Spleen (tissue), 11 donors: ENCODE results near the gene ITPA. TPM values are rescaled to one million over a fixed set of nuclear protein-coding genes. Genes with fewer than 3 reads are reported as not detected.

Experiments used
- DNase-seq: peaks from one replicate; pipeline ENCODE4 v3.0.0-alpha.2; 2020
- H3K27ac ChIP-seq, 8 donors: fragments of 200-600 bp; sonication (generic) in 7 of 8; 1 replicate in 4 of 8; 2 replicates in 4 of 8; pipeline versions ENCODE4 v1.5.0 to v1.8.0; 2016 to 2021; ENCODE audit warnings: inconsistent platforms in 4 of 8, mild to moderate bottlenecking in 4 of 8, moderate library complexity in 1 of 8
- H3K27me3 ChIP-seq, 7 donors: fragments of 200-600 bp; sonication (generic) in 6 of 7; replicated peaks in 1 of 7; 1 replicate in 4 of 7; 2 replicates in 3 of 7; pipeline versions ENCODE4 v1.5.0 to v1.8.0; 2016 to 2021; ENCODE audit warnings: inconsistent platforms in 3 of 7, mild to moderate bottlenecking in 1 of 7
- H3K36me3 ChIP-seq, 6 donors: fragments of 200-600 bp; sonication (generic) in 5 of 6; 1 replicate in 4 of 6; 2 replicates in 2 of 6; pipeline versions ENCODE4 v1.5.0 to v1.8.0; 2016 to 2021; ENCODE audit warnings: inconsistent platforms in 2 of 6
- H3K4me1 ChIP-seq, 6 donors: fragments of 200-600 bp; sonication (generic) in 5 of 6; 1 replicate in 3 of 6; 2 replicates in 3 of 6; pipeline versions ENCODE4 v1.5.0 to v1.8.0; 2016 to 2021; ENCODE audit warnings: inconsistent platforms in 3 of 6
- H3K4me3 ChIP-seq, 8 donors: fragments of 200-600 bp; sonication (generic) in 7 of 8; 1 replicate in 4 of 8; 2 replicates in 4 of 8; pipeline versions ENCODE4 v1.5.0 to v1.8.0; 2016 to 2021; ENCODE audit warnings: inconsistent platforms in 4 of 8, mild to moderate bottlenecking in 4 of 8, moderate library complexity in 2 of 8
- H3K9me3 ChIP-seq, 8 donors: fragments of 200-600 bp; sonication (generic) in 7 of 8; 1 replicate in 4 of 8; 2 replicates in 4 of 8; pipeline versions ENCODE4 v1.5.0 to v1.8.0; 2016 to 2021; ENCODE audit warnings: inconsistent platforms in 4 of 8
- CTCF ChIP-seq, 11 experiments: fragments of 200-600 bp in 7 of 11; fragments of 450-650 bp in 4 of 11; sonication (generic) in 4 of 11; IDR thresholded peaks in 8 of 11; conservative IDR thresholded peaks in 3 of 11; 1 replicate in 7 of 11; 2 replicates in 4 of 11; pipeline versions ENCODE4 v1.4.0 to v1.8.0; 2016 to 2021; ENCODE audit warnings: antibody characterized with exemption in 11 of 11, inconsistent platforms in 4 of 11, mild to moderate bottlenecking in 1 of 11
- POLR2A ChIP-seq, 3 donors: fragments of 450-650 bp; IDR thresholded peaks; one replicate each; pipeline ENCODE4 v1.5.1; 2017; ENCODE audit warnings: antibody characterized with exemption in 3 of 3, mild to moderate bottlenecking in 1 of 3
- POLR2AphosphoS5 ChIP-seq, 3 donors: sonication (generic); formaldehyde crosslinking; IDR thresholded peaks; one replicate each; pipeline ENCODE4 v1.5.1; 2017; ENCODE audit warnings: antibody characterized with exemption in 3 of 3
- WGBS, 5 donors: extraction: QIAGEN DNeasy Blood & Tissue Kit in 3 of 5; methylation state at CpG; one replicate each; pipeline versions ENCODE4 v1.1.5 to v1.1.7; 2013 to 2018; 5-methylcytosine and 5-hydroxymethylcytosine counted together
- intact Hi-C: fragments of 100-400 bp; cut with DNase I; formaldehyde crosslinking; loops from one replicate; pipeline ENCODE4 v1.15.0; 2023; ENCODE audit warnings: low total_unique reads
- polyA plus RNA-seq, 3 donors: library from polyadenylated mRNA; stranded (reverse); fragments of 200-250 nt; gene quantifications; one replicate each; pipeline ENCODE4 v1.2.1, GENCODE V29; 2013
- total RNA-seq, 7 donors: library from RNA; depleted of rRNA in 3 of 7; stranded (reverse); fragments of >200 nt in 3 of 7; fragmentation: NEBNext Ultra II Directional in 4 of 7; extraction: Animal tissue kit (Norgen Biotek cat#: 25700) in 4 of 7; gene quantifications; one replicate each; pipeline versions ENCODE4 v1.1.0 to v1.2.1, GENCODE V29; 2016 to 2021
- donor health status: healthy with polysubstance abuse.
- donor health status: DM: no; HTN: no; CAD: no; lungs with moderate emphysema.
- donor health status: DM: no; HTN: no; CAD: no.
- donor health status: Bipolar disorder and iron deficiency.
- donor health status: healthy.
- donor health status: DM: no; HTN: no; CAD: no.
- donor health status: DM: yes; HTN: yes; CAD: no.

Gene ITPA
- total and polyA plus RNA-seq, 10 donors = 26.1 to 173 (median 43.9) TPM

GRCh38 chr20:3171391-3172125 is 37.7 kb upstream of the ITPA start:
- intact Hi-C loops = no loop called here
- TF ChIP-seq POLR2A (IDR thresholded peaks at IDR 0.05) (no peak), CTCF (IDR thresholded peaks at IDR 0.05 in 8 of 11, conservative IDR thresholded peaks at IDR 0.05 in 3 of 11) (no peak), POLR2AphosphoS5 (IDR thresholded peaks at IDR 0.05) (no peak)
- Histone ChIP-seq H3K36me3 (no peaks in the 10 kb centered on the region), H3K27me3 (peaks cover 0 to 63% (median 41%) of the 10 kb centered on the region in 7 donors), H3K4me3 (no peak overlapping the region), H3K27ac (no peak overlapping the region), H3K4me1 (peaks cover 0 to 39% (median 20%) of the 10 kb centered on the region in 6 donors), H3K9me3 (no peaks in the 10 kb centered on the region)
- DNase-seq = no peak
- 79 to 85% (median 81%) methylated on average over 14 of the region's 14 CpGs for WGBS, 5 donors

GRCh38 chr20:3172126-3172932 is 37.0 kb upstream of the ITPA start:
- intact Hi-C loops = no loop called here
- no peak for DNase-seq
- no peaks in the 10 kb centered on the region for H3K36me3 ChIP-seq
- H3K9me3 ChIP-seq = no peaks in the 10 kb centered on the region
- 33 to 59% (median 46%) methylated on average over 2 to 5 of the region's 5 CpGs for WGBS, 5 donors
- H3K27ac ChIP-seq = peak overlapping the region in 1 of 8 donors; percentile 67
- peaks cover 0 to 55% (median 37%) of the 10 kb centered on the region in 7 donors for H3K27me3 ChIP-seq
- peaks cover 0 to 39% (median 20%) of the 10 kb centered on the region in 6 donors for H3K4me1 ChIP-seq
- TF ChIP-seq POLR2A (IDR thresholded peaks at IDR 0.05) (no peak), CTCF (IDR thresholded peaks at IDR 0.05 in 8 of 11, conservative IDR thresholded peaks at IDR 0.05 in 3 of 11) (no peak), POLR2AphosphoS5 (IDR thresholded peaks at IDR 0.05) (no peak)
- peak overlapping the region in 6 of 8 donors; percentile 76 to 98 (median 82) for H3K4me3 ChIP-seq

GRCh38 chr20:3172933-3173609 is 36.2 kb upstream of the ITPA start, which contains the start of gene LZTS3:
Gene LZTS3 (minus strand): TSS chr20:3173549. CDS start chr20:3167163, 6,386 bp downstream.
- no peaks in the 10 kb centered on the region for H3K9me3 ChIP-seq
- intact Hi-C loops = no loop called here
- peak; percentile 31 to 52 (median 49) for TF ChIP-seq POLR2AphosphoS5 (IDR thresholded peaks at IDR 0.05)
- TF ChIP-seq POLR2A (IDR thresholded peaks at IDR 0.05) = no peak
- no peak for TF ChIP-seq CTCF (IDR thresholded peaks at IDR 0.05 in 8 of 11, conservative IDR thresholded peaks at IDR 0.05 in 3 of 11)
- H3K27ac ChIP-seq = peak within 1 kb of the TSS in 6 of 8 donors; percentile 46 to 86 (median 65)
- peaks cover 0 to 33% (median 18%) of the 10 kb centered on the region in 6 donors for H3K4me1 ChIP-seq
- 0 to 1% (median 0%) methylated on average over 24 to 62 of the region's 62 CpGs; no CpG with 5 or more reads in 1 of the 5 donors for WGBS, 5 donors
- peak within 1 kb of the TSS; percentile 69 to 98 (median 82) for H3K4me3 ChIP-seq
- H3K27me3 ChIP-seq = peaks cover 0 to 48% (median 29%) of the 10 kb centered on the region in 7 donors
- DNase-seq = peak; percentile 90
- H3K36me3 ChIP-seq = no peaks in the 10 kb centered on the region
